DMS 273 treated with DMSO at 0.1 percent for 48 hours (cell line): ENCODE results near the gene UBE2E2.

Source experiments
- DNase-seq: peaks from one replicate; lab custom pipeline; 2025; lab: John Stamatoyannopoulos, UW

The UBE2E2 gene

DNA sequence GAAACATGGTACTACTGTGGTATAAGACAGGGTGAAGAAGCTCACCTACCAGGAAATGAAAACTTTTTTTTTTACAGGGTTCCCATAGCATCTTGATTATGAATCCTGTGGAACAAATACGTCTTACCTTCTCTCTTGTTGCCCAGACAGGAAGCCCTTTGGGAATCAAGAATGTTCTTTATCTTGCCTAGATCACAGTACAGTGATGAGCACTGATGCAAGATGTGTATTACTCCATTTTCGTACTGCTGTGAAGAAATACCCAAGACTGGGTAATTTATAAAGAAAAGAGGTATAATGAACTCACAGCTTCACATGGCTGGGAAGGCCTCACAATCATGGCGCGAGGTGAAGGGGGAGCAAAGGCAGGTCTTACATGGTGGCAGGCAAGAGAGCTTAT lies 281.3 kb downstream of the UBE2E2 start:
- no peak for DNase-seq

DNA sequence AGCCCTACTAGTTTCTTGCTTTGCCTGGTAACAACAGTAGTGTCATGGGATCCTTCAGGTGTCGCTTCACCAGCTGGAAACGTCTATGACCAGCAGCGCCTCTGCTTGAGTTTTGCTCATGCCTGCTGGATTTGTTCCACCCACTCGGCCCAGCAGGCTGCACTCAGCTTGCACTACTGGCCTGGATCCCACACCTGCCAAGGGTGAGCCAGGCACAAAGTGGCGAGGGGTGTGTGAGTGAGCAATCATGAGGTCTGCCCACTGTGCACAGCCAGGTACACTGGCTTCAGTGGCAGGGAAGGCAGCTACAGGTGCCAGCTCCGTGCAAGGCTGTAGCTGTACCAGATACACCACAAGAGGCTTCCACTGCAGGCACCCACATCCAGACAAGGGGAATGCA lies 282.8 kb downstream of the UBE2E2 start:
- DNase-seq, result no peak

DNA sequence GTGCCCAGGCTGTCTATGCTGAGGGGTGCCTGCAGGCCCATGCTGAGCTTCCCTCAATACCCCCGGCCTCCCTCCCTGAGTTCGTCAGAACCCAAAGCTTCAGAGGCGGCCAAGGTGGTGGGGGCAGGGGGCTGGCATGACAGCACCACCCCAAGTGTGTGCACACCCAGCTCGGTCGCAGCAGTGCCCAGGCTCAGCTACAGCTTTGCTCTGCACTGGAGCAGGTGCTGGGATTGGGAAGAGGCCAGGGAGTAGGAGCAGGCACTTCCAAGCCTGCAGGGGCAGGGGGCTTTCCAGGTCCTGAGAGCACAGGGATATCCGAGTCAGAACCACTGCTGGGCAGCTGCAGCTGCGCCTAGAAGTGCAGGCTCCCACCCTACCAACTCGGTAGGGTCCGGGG lies 283.9 kb downstream of the UBE2E2 start:
- DNase-seq, result no peak

DNA sequence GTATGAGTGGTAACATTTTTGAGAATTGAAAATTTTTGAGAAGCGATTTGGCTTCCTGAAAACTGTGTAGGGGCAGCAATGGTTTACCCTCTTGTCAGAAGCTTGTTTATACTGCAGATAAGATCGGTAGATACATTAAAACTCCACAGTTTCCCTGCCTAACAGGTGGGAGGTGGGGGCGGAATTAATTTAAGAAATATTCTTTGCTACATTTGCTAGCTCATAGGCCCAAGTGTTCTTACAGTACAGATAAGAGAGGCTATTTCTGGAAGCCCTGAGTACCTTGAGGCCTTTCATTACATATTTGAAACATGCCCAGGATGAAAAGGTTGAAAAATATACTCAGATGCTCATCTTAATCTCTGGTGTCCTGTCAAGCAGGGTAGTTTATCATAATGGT lies 285.5 kb downstream of the UBE2E2 start:
- DNase-seq, result no peak

DNA sequence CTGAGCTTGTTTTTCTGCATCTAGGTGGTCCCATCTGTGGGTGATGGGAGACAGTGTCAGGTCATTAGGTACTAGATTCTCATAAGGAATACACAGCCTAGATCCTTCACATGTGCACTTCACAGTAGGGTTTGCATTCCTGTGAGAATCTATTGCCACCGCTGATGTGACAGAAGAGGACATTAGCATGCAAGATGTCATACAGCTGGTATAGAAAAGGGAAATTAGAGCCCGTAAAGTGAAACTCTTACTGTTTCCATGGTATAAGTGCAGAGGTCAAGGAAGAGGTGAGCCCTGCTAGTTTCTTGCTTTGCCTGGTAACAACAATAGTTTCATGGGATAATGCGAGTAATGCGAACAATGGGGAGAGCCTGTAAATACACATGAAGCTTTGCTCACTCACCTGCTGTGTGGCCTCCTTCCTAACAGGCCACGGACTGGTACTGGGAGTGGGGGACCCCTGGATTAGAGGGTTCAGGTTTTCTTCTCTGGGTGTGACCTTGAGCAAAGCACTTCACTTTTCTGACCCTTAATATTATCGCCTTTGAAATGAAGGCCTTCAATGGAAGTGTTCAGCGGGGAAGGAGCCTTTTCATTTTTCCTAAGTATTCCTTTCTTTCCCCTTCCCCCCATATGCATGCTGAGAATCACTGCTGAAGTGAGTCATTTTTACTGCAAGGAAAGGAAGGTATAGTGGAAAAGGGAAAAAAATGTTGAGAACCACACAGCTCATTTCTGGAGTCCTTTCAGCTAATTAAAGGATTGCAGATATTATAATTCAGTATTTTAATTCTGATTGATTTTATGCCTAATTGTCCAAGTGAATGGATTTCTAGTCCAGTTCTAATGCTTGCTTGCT lies 286.4 kb downstream of the UBE2E2 start:
- no peak for DNase-seq

DNA sequence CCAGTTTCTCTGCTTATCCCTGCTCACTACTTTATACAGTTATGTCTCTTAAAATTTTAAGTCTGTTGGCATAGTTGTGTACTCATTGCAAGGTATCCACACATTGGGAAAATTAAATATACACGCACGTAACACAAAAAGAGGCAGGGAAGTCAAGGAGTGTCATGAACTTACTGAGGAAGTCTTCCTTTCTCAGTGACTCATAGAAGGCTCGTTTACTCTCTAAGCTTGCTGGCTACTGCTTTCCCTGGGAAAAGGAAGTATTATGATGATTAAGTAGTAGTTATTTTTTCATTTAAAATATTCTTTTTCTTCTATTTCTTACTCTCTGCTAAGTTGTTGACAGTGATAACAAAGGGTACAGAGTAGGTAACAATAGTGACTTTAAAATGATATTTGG lies 287.3 kb downstream of the UBE2E2 start:
- no peak for DNase-seq

DNA sequence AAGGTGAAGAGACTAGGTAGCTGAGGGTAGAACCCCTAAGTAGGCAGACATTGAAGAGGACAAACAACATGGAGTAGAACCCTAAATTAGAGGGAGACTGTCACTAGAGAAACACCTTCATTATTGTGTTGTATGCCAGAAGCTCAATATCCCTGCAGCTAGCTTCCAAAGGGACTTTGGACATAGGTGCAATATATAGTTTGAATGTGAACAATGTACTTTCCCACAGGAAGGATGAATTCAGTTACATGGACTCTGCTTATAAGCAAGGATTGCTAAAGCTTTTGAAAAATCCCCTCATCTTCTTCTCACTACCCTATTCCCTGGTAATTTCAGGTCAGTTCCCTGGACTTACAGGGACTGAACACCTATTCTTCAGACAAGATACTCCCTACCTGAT lies 288.9 kb downstream of the UBE2E2 start:
- no peak for DNase-seq

DNA sequence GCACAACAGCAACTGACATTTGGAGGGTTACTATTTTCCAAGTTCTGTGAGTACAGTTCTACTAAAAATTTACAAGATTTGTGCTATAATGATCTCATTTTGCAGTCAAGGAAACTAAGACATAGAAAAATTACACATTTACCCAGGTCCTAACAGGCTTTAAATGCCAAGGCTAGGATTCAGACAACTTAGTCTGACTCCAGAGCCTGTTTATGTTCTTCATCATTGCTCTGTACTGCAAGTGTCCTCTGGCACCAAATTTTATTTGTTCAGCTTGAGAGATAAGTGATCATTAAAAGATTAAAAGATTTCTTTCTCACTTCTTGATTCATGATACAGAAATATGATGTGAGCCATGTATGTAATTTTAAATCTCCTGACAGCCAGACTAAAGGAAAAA lies 290.8 kb downstream of the UBE2E2 start:
- DNase-seq, result no peak

DNA sequence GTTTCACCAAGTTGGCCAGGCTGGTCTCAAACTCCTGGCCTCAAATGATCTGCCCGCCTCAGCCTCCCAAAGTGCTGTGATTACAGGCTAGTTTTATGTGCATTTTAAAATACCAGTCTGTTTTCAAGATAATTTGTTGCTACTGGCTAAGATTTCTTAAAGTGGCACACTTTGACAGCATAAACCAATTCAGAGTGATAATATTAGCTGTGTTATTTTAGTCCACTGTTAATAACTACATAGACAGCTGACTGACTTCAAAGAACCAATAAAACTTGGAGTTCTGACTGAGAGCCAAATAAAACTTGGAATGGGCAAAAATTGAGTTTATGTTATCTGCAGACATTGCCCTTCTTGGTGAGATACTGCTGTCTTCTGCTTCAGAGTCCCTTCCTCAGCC lies 291.8 kb downstream of the UBE2E2 start:
- no peak for DNase-seq

DNA sequence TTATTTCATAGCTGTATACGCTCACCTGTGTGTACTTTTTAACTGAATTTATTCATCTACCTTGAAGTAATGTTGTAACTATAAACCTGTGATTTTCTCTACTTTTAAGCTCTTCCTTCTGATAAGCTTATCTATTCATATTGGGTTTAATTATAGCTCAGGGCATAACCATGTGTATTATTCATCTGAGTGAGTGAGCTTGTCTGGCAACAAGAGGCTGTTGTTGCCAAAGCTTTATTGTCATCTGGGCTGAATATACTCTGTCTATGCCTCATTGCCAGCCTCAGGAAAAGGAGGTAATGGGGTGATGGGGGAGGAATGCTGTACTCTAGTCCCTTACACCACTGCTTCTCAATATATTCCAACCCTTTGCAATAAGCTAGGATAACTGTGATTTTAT lies 292.4 kb downstream of the UBE2E2 start:
- no peak for DNase-seq

DNA sequence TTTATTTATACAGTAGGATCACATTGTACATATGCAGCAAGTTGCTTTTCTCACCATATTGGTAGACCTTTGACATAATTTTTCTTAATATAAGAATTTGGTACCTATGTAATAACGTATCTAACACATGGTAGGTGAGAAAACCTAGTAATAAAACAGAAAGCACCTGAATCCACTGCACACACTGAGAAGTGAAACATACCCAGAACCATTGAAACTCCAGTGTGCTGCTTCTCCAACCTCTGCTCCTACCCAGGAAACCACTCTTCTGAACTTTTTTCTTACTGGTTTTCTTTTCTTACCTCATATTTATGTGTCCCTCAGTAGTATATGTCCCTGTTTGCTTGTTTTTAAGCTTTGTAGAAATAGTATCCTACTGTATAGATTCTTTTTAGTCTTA lies 293.0 kb downstream of the UBE2E2 start:
- DNase-seq, result no peak

DNA sequence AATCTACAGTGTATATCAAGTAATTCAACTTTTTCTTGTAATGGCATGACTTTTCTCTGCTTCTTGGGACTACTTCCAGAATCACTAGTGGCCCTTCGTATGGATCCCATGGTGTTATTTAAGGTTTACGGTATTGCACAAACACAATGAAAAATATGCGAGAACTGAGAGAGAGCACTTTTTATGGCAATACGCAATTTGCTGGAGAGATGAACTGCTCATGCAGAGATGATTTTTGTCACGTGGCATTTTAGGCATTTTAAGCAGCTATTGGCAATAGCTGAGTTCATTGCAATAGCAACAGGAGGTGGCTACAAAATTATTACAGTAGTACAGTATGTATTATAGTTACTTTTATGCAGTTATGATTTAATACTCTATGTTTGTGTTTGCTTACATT lies 294.0 kb downstream of the UBE2E2 start:
- no peak for DNase-seq

DNA sequence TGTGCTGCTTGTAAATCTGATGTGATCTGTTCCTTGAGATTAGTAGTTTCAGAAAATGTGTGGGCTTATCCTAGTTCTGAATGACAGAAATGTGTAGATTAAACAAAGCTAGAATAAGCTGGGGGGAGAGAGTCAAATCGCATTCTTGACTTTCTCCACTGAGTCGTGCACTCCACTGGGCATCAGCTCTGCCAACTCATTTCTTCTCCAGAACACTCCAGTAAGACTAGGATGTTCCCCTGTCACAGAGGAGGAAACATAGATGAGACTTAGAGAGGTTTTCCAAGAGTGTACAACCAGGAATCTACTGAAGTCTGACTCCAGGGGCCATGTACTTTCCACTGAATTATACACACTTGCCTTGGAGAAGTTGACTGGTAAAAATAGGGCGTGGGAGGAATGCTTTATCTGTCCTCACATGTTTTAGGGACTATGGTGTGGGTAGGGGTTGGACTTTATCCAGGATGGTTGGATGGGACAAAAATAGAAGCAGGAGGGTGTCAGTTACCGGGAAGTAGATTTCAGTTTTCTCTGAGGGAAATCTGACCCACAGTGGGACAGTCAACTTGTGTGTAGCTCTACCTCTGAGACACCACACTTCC lies 298.2 kb downstream of the UBE2E2 start:
- no peak for DNase-seq

DNA sequence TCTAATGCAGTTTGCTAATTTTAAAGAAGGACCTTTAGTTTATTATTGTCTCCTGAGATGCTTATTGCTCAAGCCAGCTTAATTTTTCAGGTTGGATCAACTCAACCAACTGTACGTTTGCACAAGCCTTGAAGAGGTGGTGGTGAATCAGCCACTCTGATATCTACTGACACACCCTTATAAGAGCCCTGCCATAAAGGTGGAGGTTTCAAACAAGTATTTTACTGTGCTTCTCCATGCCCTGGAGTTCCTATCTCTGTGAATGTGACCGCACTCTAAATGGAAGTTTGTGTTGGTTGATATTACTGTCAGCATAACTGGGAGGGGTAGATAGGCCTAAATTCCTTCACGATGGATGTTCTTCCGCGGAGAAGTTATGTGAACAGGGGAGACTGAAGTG lies 305.3 kb downstream of the UBE2E2 start:
- DNase-seq, result no peak

DNA sequence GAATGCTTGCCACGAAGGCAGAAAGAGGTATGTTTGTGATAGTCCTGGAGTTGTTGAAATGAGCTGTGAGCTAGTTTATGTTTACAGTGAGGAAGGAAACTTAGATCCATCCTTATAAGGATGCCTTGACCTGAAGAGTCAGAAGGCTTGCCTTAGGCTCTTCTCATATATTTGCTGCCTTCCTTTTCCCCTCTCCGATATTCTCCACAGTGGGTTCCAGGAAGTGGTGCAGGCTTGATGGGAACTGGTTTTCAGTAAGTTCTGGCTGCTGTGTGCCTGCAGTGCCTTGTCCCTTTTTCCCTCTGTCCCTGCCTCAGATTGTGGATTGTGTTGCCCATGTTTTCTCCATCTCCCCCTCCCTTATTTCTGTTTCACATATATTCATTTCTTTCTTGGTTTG lies 315.3 kb downstream of the UBE2E2 start:
- DNase-seq, result no peak

DNA sequence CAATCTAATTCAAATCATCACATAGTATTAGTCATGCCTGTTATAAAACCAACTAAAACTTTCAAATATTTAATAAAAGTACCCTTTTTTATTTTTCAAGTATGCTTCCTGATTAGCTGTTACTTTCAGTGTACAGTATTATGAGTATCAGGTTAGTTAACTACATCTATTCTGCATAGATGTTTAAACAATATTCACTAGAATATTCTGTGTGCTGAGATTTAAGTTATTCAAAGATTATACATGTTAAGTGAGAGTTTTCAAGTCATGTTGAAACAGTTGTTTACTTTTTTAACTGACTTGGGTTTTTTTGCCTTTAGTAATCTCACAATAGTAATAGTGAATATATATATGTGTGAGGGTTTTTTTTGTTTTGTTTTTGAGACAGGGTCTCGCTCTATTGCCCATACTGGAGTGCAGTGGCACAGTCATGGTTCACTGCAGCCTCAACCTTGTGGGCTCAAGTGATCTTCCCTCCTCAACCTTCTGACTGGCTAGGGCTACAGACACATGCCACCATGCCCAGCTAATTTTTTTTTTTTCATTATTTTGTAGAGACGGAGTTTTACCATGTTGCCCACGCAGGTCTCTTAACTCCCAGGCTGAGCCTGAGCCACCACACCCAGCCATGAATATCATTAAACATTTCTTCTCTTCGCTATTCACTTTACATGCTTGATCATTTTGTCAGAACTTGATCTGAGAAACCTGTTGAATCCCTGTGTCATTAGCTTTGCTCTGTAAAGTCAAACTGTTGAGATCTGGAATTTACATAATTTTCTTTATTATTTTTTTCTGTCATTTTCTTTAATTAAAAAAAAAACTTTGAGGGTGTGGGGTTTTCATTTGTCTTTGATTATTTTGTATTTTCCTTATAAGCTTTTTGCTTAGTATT lies 316.4 kb downstream of the UBE2E2 start:
- no peak for DNase-seq

DNA sequence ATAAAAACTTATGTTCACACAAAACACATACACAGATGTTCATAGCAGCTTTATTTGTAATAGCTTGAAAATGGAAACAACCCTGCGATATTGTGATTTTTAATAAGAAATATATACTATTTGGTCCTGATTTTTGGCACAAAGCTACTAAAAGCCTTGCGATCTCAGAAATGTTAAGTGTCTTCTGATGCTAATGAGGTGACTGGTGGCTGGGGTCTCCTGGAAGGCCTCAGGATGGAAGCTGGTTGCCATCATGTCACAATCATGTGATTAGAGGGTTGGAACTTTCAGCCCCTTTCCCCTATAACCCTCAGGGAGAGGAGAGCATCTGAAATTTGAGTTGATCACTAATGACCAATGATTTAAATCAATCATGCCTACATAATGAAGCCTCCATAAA lies 324.2 kb downstream of the UBE2E2 start:
- DNase-seq, result no peak

DNA sequence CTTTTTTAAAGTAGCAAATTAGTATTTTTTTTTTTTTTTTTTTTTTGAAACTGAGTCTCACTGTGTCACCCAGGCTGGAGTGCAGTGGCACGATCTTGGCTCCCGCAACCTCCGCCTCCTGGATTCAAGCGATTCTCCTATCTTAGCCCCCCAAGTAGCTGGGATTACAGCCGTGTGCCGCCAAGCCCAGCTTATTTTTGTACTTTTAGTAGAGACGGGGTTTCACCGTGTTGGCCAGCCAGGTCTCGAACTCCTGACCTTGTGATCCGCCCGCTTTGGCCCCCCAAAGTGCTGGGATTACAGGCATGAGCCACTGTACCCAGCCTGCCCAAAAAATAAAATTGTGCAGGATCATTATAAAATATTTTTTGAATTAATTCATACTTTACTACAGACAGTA lies 330.5 kb downstream of the UBE2E2 start:
- DNase-seq, result no peak

DNA sequence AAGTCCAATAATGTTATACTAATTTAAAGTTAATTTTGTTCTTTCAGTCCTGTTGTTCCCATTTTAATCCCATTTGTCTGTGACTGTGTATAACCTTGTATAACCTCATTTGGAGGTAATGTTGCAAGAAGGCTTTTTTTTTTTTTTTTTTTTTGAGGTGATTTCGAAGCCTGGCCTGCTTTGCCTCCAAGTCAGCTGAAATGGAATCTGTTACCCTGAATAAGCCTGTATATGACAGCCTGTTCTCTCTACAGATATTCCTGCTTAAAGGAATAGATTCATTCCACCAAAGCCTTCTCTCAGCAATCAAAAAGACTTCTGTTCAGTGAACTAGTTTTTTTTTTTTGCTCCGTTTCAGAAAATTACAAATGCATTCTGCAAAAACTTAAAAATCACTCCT lies 330.9 kb downstream of the UBE2E2 start:
- no peak for DNase-seq

DNA sequence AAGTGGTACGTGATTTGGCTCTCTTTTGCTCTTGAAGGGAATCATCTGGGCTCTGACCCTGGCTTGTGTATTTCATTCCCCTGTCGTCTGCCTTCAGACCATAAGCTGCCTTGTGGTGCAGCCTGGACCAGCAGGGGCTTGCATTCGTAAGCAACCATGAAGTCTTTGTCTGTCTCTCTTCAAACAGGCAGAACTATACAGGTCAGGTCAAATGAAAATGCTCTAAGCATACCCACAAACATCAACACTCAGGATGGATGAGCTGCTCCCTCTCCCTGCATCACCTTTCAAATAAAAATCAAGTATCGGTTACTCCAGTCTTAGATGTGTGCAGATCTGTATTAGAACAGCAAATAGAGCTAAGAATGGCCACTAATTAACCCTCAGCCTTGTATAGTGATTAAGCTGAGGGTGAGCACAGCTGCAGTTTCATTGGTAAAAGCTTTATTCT lies 334.0 kb downstream of the UBE2E2 start:
- DNase-seq, result no peak

DNA sequence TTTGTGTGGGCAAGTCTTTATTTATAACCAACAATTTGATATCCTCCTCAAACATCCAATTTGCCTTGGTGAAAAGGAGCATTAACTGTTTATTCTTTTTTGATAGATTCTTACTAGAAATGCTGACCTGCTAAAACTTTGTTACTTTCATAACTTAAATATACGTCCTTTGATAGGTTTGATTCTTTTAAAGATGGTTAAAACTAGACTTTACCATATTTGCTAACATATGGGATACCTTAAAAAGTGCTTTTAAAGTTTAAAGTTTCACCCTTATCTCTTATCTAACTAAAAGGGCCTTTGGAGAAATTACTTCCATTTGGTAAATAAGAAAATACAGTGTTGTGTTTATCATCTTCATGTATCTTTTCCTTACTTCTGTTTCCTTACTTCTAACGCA lies 336.1 kb downstream of the UBE2E2 start:
- DNase-seq, result no peak

DNA sequence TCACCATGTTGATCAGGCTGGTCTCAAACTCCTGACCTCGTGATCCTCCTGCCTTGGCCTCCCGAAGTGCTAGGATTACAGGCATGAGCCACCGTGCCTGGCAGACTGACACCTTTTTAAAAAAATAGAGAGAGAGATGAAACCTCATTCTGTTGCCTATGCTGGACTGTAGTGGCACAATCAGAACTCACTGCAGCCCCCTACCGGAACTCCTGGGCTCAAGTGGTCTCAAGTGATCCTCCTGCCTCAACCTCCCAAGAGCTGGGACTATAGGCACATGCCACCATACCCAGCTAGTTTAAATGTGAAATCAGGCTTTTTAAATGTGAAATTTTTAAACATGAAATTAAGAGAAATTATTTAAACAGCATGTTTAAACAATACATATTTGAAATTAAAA lies 337.5 kb downstream of the UBE2E2 start:
- no peak for DNase-seq

DNA sequence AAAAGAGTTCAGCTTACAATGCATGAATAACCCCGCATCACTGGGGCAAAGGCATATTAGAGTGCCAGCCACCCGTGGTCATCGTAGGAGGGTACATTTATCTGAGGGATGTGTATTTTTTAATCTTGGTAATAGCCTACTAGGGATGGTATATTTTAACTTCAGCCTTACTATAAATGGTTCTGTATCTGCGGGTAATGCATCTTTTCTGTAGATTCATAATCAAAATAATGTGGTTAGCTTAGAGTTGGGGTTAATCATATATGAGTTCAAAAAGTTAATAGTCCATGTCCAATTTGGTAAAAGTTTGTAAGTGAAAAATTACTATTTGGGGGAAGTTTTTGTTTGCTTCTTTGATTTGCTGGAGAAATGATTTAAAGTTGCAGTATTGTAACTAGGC lies 339.0 kb downstream of the UBE2E2 start:
- DNase-seq, result no peak
